Raji (cell line): ENCODE measurements around the gene EIF2S2.

Experiments used
- POLR2A ChIP-seq: IDR thresholded peaks from 2 replicates; pipeline ENCODE4 v1.6.1; 2011; ENCODE audit warnings: low read depth, low read length, control low read depth; ENCODE audit not compliant: insufficient read depth

EIF2S2 gene

GRCh38 chr20:34096699-34097444, 15.2 kb downstream of the EIF2S2 start:
- no peak for TF ChIP-seq POLR2A

- no peak for TF ChIP-seq POLR2A
Observed at GRCh38 chr20:34095825-34096224, 16.2 kb downstream of the EIF2S2 start.

GRCh38 chr20:34093895-34094294, 18.1 kb downstream of the EIF2S2 start:
- TF ChIP-seq POLR2A: no peak

DNA sequence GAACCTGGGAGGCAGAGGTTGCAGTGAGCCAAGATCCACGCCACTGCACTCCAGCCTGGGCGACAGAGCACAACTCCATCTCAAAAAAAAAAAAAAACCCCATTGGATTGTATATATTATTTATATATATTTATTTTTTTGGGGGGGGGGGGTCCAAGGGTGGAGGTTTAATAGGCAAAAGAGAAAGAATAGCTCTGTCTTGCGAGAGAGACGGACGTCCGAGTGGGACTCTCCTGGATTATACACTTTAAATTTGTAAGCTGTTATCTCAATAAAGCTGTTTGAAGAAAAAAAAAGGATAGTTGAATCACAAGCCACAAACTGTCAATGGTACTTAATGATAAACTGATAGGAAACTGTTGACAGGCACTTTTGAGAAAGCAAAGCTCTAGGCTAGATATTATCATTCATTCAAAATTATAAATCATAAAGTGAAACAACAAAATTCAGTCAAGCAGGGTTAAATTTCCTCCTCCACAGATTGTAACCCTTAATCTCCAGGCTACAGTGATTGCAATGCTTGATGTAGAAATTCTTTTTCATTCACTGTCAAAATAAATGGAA, 20.3 kb downstream of the EIF2S2 start:
- TF ChIP-seq POLR2A: no peak

GRCh38 chr20:34090645-34091044, 21.4 kb downstream of the EIF2S2 start:
- TF ChIP-seq POLR2A: no peak

DNA sequence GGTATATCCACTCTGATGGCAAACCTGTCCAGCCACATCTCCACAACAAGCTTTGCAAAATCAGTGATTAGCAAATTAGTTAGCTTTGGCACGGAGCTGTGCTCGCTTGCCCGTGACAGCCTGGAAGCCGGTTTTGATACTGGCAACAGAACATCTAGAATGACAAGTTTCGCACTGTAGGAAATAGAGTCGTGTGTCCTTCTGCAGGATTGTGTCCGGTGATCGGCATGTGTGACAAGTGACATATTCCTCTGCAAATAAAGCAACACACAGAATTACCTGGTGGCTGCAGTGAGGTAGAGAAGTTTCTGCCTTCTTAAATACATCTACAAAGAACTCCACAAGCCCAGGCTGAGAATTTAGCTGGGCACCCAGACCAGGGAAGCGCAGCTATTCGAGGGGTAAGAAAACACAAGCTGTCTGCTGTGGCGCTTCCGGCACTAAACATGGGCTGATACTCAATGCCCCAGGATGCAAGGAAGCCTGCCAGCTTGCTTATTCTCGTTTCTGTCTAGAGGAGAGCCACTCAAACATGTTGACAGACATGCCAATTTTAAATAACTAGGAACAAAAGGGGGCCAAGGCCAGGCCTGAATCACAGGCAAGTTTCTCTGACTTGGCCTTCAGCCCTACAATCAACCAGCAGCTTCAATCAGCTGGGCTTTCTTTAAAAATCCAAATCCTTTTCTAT, 22.2 kb downstream of the EIF2S2 start:
- TF ChIP-seq POLR2A: no peak

- no peak for TF ChIP-seq POLR2A
Observed at GRCh38 chr20:34089175-34089479, 22.9 kb downstream of the EIF2S2 start.

DNA sequence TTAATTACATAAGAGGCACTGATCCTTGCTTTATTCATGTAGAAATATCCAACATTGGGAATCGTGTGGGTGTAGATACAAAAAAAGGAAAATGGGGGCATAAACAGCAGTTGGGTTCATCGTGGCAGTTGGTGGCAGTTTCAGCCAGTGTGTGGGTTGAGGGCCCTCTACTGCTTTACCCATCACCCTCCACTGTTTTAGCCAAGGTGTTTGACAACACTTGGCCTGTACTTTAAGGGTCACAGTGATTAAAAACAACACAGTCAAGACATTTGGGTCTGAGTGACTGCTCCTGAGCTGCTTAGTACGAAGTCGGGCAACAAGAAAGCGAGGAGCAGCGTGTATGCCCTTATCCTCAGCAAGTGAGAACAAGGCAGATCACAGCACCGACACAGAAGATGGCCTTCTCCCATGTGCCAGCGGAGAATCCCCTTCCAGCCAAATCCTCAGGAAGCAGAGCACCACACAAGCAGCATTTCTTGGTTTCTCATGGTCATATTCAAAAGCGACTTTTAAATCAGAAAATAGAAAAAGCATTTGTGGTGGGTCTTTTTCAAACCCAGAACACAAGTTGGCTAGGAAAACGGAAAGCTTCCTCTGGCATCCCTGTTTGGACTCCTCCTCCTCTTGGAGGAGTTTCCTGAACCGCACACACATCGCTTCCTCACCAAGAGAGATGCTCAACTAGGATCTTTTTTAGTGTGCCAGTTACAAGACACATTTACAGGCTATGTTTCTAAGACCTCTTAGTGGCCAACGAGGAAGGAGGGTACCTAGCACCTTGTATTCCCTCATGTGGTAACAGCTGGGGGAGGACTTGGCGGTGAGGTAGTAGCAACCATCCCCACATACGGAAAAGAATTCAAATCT, 23.5 kb downstream of the EIF2S2 start:
- no peak for TF ChIP-seq POLR2A

DNA sequence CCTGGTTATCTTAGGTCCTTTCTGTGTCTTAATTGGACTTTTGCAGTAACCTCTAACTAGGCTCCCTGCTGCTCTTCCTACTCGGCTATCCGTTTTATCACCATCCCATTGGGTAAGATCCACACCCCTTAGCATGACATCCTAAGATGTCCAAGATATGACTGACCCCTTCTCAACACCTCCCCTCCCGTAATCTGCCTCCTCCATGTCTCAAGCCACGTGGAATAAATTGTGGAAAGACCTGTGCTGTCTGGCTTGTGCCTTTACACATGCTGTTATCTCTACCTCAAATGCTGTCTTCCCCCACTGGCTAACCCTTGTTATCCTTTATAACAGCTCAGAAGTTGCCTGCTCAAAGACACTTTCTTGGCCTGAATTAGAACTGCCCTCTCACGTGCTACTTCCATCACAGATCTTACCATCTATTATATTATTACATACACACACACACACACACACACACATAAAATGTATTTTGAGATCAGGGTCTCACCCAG, 26.5 kb downstream of the EIF2S2 start:
- no peak for TF ChIP-seq POLR2A

- TF ChIP-seq POLR2A: no peak
Observed at GRCh38 chr20:34084227-34084923, 27.7 kb downstream of the EIF2S2 start.

DNA sequence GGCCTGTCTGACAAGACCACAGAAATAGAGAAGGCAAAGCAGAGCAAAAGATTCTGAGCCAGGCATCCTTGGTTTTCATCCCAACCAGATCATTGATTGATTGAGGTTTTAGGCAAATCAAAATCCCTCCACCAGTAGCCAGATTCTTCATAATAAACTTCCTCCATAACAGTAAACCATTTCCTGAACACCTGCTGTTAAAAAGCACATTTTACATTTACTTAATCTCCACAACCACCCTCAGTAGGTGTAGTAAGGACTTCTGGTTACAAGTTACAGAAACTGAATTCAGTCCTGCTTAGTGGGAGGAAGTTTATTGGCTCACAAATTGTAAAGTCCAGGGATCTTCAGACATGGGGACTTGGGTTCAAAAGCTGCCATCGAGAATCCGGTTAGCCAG, 28.3 kb downstream of the EIF2S2 start:
- no peak for TF ChIP-seq POLR2A

GRCh38 chr20:34083137-34083536, 28.9 kb downstream of the EIF2S2 start:
- no peak for TF ChIP-seq POLR2A

DNA sequence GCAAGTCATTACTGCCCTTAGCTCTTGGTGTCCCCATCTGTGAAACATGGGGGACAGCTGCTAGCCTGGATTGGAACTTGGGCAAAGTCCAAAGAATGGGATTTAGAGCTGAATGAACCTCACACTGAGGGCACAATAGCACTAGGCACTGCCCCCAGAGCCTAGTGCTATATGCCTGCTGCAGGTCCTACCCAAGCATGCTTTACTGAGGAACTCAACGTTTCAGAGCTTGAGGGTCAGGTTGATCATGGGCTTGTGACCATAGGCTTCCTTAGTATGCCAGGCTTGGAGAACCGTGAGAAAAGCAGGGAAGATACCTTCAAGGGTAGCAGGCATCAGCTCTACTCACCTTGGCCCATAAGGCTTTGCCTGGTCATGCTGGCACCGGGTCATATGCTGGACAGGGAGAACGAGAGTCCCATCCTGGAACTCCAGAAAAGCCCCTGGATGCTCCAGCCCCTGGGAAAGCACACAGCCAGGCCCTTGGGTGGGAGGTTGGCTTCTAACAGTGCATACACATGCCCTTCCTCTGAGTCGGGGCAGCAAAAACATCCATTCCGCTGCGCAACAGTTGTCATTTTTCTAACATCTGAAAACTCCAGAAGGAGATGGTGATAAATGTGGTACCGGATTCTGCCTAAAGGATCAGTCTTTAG, 29.7 kb downstream of the EIF2S2 start:
- no peak for TF ChIP-seq POLR2A

DNA sequence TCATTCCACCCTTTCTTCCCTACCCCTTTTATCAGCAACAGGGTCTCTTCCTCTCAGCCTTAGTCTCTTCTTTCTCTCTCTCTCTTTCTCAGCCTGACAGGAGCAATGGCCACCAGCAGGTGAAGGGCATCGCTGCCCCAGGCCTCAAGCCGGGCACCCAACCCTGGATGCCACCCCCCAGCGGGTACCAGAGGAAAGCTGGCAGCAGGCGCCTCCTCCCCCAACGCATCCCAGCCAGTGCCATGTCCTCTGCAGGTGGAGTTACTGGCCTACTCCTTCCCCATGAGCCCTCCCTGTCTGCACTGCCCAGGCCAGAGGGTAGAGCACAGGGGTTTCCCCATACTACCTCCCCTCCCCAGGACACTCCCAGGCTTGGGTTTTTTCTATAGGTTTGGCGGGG, 32.2 kb downstream of the EIF2S2 start:
- TF ChIP-seq POLR2A: no peak
